ENCODE measurements around the gene SYT7.

The SYT7 gene

GRCh38 chr11:61596542-61596941, 15.7 kb upstream of the SYT7 start:
- no peaks in the 10 kb centered on the region for H3K4me1 ChIP-seq (ENCODE audit: control insufficient read depth, insufficient read depth, low read length)
- no peak for TF ChIP-seq ZNF664 (tag by site-specific recombination; IDR thresholded peaks at IDR 0.05)
- TF ChIP-seq ZBTB1 (tag by site-specific recombination; IDR thresholded peaks at IDR 0.05) = no peak
- TF ChIP-seq ZNF341 (tag by site-specific recombination; IDR thresholded peaks at IDR 0.05; ENCODE audit: low read depth) = no peak
- TF ChIP-seq ZNF629 (tag by site-specific recombination; IDR thresholded peaks at IDR 0.05) = no peak
- TF ChIP-seq ZNF510 (tag by site-specific recombination; IDR thresholded peaks at IDR 0.05; ENCODE audit: insufficient replicate concordance) = no peak
- TF ChIP-seq ZNF174 (tag by site-specific recombination; IDR thresholded peaks at IDR 0.05) = no peak
- H3K4me3 ChIP-seq (ENCODE audit: low read depth, low read length) = no peak overlapping the region
- ChIA-PET CTCF (interaction anchor here (0.6 to 2.2 kb wide), 5 partner anchors 8 to 118 kb away, joined by 3 to 9 read pairs (median 3); no protein-coding TSS in a partner anchor), POLR2A (no interaction called here)
- H3K9me3 ChIP-seq (ENCODE audit: control insufficient read depth, insufficient read depth, low read depth, low read length) = no peaks in the 10 kb centered on the region
- no peaks in the 10 kb centered on the region for H3K36me3 ChIP-seq (ENCODE audit: control insufficient read depth in 2 of 2, insufficient read depth in 1 of 2, low read length in 2 of 2)
- H3K27ac ChIP-seq (ENCODE audit: extremely low read depth, low read depth, low read length) = no peak overlapping the region

GRCh38 chr11:61594907-61595257, 14.0 kb upstream of the SYT7 start:
- TF ChIP-seq ZNF114 (tag by site-specific recombination; IDR thresholded peaks at IDR 0.05) (no peak), BCL11A (tag by site-specific recombination; IDR thresholded peaks at IDR 0.05; ENCODE audit: low read depth) (no peak), ZNF23 (tag by site-specific recombination; IDR thresholded peaks at IDR 0.05; ENCODE audit: borderline replicate concordance) (no peak), ATF2 (tag by site-specific recombination; IDR thresholded peaks at IDR 0.05; ENCODE audit: low read depth) (no peak), OSR2 (tag by site-specific recombination; IDR thresholded peaks at IDR 0.05) (no peak), YY1 (tag by site-specific recombination; IDR thresholded peaks at IDR 0.05) (no peak), ZNF555 (tag by site-specific recombination; conservative IDR thresholded peaks at IDR 0.05) (no peak), ZBTB8A (tag by site-specific recombination; IDR thresholded peaks at IDR 0.05) (no peak), ZNF10 (tag by site-specific recombination; IDR thresholded peaks at IDR 0.05) (no peak), HOXA7 (CRISPR knock-in tag; IDR thresholded peaks at IDR 0.05; ENCODE audit: borderline replicate concordance) (no peak), HOXD13 (CRISPR knock-in tag; IDR thresholded peaks at IDR 0.05; ENCODE audit: borderline replicate concordance) (no peak), ZNF76 (tag by site-specific recombination; IDR thresholded peaks at IDR 0.05; ENCODE audit: borderline replicate concordance, low read depth) (no peak), KLF17 (tag by site-specific recombination; IDR thresholded peaks at IDR 0.05) (no peak), ZNF155 (tag by site-specific recombination; IDR thresholded peaks at IDR 0.05) (no peak)

GRCh38 chr11:61593151-61593550, 12.3 kb upstream of the SYT7 start:
- Histone ChIP-seq H3K4me3 (ENCODE audit: low read depth, low read length) (no peak overlapping the region), H3K36me3 (ENCODE audit: control insufficient read depth in 2 of 2, insufficient read depth in 1 of 2, low read length in 2 of 2) (no peaks in the 10 kb centered on the region), H3K9me3 (ENCODE audit: control insufficient read depth, insufficient read depth, low read depth, low read length) (no peaks in the 10 kb centered on the region), H3K27ac (ENCODE audit: extremely low read depth, low read depth, low read length) (no peak overlapping the region), H3K4me1 (ENCODE audit: control insufficient read depth, insufficient read depth, low read length) (no peaks in the 10 kb centered on the region)
- ChIA-PET POLR2A (no interaction called here), CTCF (interaction anchor here (0.6 kb wide), 1 partner anchor 46 kb away, joined by 3 read pairs; no protein-coding TSS in a partner anchor)
- TF ChIP-seq GLIS2 (tag by site-specific recombination; IDR thresholded peaks at IDR 0.05) (no peak), ZNF24 (tag by site-specific recombination; IDR thresholded peaks at IDR 0.05) (no peak), ZNF560 (tag by site-specific recombination; IDR thresholded peaks at IDR 0.05; ENCODE audit: borderline replicate concordance) (no peak), ZNF624 (tag by site-specific recombination; IDR thresholded peaks at IDR 0.05) (no peak), ZNF76 (tag by site-specific recombination; IDR thresholded peaks at IDR 0.05; ENCODE audit: borderline replicate concordance, low read depth) (no peak), ZFP41 (tag by site-specific recombination; IDR thresholded peaks at IDR 0.05; ENCODE audit: borderline replicate concordance) (no peak), ZSCAN23 (tag by site-specific recombination; IDR thresholded peaks at IDR 0.05) (no peak), ZNF335 (tag by site-specific recombination; conservative IDR thresholded peaks at IDR 0.05) (no peak), ZBTB1 (tag by site-specific recombination; IDR thresholded peaks at IDR 0.05) (no peak), BCL11B (tag by site-specific recombination; IDR thresholded peaks at IDR 0.05; ENCODE audit: low read depth) (no peak), ZNF169 (tag by site-specific recombination; IDR thresholded peaks at IDR 0.05) (no peak)

More at GRCh38 chr11:61594907-61595257, 14.0 kb upstream of the SYT7 start:
- Histone ChIP-seq H3K4me1 (ENCODE audit: control insufficient read depth, insufficient read depth, low read length) (no peaks in the 10 kb centered on the region), H3K9me3 (ENCODE audit: control insufficient read depth, insufficient read depth, low read depth, low read length) (no peaks in the 10 kb centered on the region), H3K36me3 (ENCODE audit: control insufficient read depth in 2 of 2, insufficient read depth in 1 of 2, low read length in 2 of 2) (no peaks in the 10 kb centered on the region), H3K27ac (ENCODE audit: extremely low read depth, low read depth, low read length) (no peak overlapping the region), H3K4me3 (ENCODE audit: low read depth, low read length) (no peak overlapping the region)
- ChIA-PET CTCF (interaction anchor here (0.6 to 2.2 kb wide), 3 partner anchors 17 to 78 kb away, joined by 3 to 9 read pairs (median 4); no protein-coding TSS in a partner anchor), POLR2A (no interaction called here)
